C4-2B (cell line): Measurements from ENCODE around the gene GH2.

ENCODE experiments used
- CTCF ChIP-seq: fragments of 450-650 bp; conservative IDR thresholded peaks from 2 replicates; pipeline ENCODE4 v1.5.1; 2017; ENCODE audit warnings: mild to moderate bottlenecking
- ZFX ChIP-seq: fragments of 450-650 bp; IDR thresholded peaks from 2 replicates; pipeline ENCODE4 v1.6.1; 2017

- TF ChIP-seq CTCF (no peak), ZFX (no peak)
These were observed 37.6 kb downstream of the GH2 start for GRCh38 chr17:63843910-63844677.
